HEK293 (cell line): Measurements from ENCODE around the gene KIF19.

Source experiments
- CTCF ChIA-PET: fragments of 350-600 bp; formaldehyde crosslinking; extraction: SDS; loops from one replicate; lab custom pipeline; 2021; ENCODE audit warnings: antibody characterized with exemption; lab: Yijun Ruan, JAX
- POLR2A ChIA-PET: fragments of 300-600 bp; formaldehyde crosslinking; extraction: SDS; loops from one replicate; lab custom pipeline; 2020; ENCODE audit warnings: antibody characterized with exemption, inconsistent platforms; lab: Yijun Ruan, JAX
- H3K27ac ChIP-seq: fragments of 200-500 bp; sonication (Bioruptor generic); 2 replicates; pipeline ENCODE4 v1.5.1; 2014; ENCODE audit warnings: low read depth, low read length, control low read depth, inconsistent platforms; ENCODE audit errors: extremely low read depth
- H3K36me3 ChIP-seq, 2 experiments: fragments of 200-500 bp in 1 of 2; sonication (Bioruptor generic) in 1 of 2; 1 replicate in 1 of 2; 2 replicates in 1 of 2; pipeline ENCODE4 v1.5.1; 2014 to 2017; ENCODE audit warnings: inconsistent platforms in 2 of 2, low read length in 2 of 2; ENCODE audit not compliant: control insufficient read depth in 2 of 2, insufficient read depth in 1 of 2
- H3K4me1 ChIP-seq: fragments of 200-500 bp; sonication (Bioruptor generic); 2 replicates; pipeline ENCODE4 v1.5.1; 2014; ENCODE audit warnings: mild to moderate bottlenecking, low read length, inconsistent platforms; ENCODE audit not compliant: control insufficient read depth, insufficient read depth
- H3K4me3 ChIP-seq: 2 replicates; pipeline ENCODE4 v1.5.1; 2011; ENCODE audit warnings: low read depth, mild to moderate bottlenecking, control low read depth, low read length, moderate library complexity
- H3K9me3 ChIP-seq: fragments of 200-500 bp; sonication (Bioruptor generic); 2 replicates; pipeline ENCODE4 v1.5.1; 2014; ENCODE audit warnings: low read depth, low read length, inconsistent platforms; ENCODE audit not compliant: control insufficient read depth, insufficient read depth
- GLIS2 ChIP-seq: fragments of 450-650 bp; formaldehyde crosslinking; IDR thresholded peaks from 2 replicates; pipeline ENCODE4 v1.5.1; 2016; ENCODE audit warnings: missing biosample characterization, missing genetic modification characterization
- PRDM10 ChIP-seq: fragments of 450-650 bp; formaldehyde crosslinking; IDR thresholded peaks from 2 replicates; pipeline ENCODE4 v1.5.1; 2016; ENCODE audit warnings: missing biosample characterization, missing genetic modification characterization
- SP2 ChIP-seq: fragments of 450-650 bp; formaldehyde crosslinking; IDR thresholded peaks from 2 replicates; pipeline ENCODE4 v1.5.1; 2016; ENCODE audit warnings: missing biosample characterization, missing genetic modification characterization
- ZBTB17 ChIP-seq: fragments of 450-650 bp; formaldehyde crosslinking; IDR thresholded peaks from 2 replicates; pipeline ENCODE4 v1.5.1; 2016; ENCODE audit warnings: missing biosample characterization, missing genetic modification characterization
- ZBTB44 ChIP-seq: fragments of 450-650 bp; IDR thresholded peaks from 2 replicates; pipeline ENCODE4 v1.5.1; 2018; ENCODE audit warnings: missing biosample characterization, mild to moderate bottlenecking, missing genetic modification characterization
- ZBTB48 ChIP-seq: fragments of 450-650 bp; formaldehyde crosslinking; IDR thresholded peaks from 2 replicates; pipeline ENCODE4 v1.5.1; 2016; ENCODE audit warnings: missing biosample characterization, missing genetic modification characterization
- ZEB2 ChIP-seq: fragments of 450-650 bp; formaldehyde crosslinking; IDR thresholded peaks from 2 replicates; pipeline ENCODE4 v1.5.1; 2016; ENCODE audit warnings: missing biosample characterization, missing genetic modification characterization
- ZNF112 ChIP-seq: fragments of 450-650 bp; formaldehyde crosslinking; IDR thresholded peaks from 2 replicates; pipeline ENCODE4 v1.5.0; 2017; ENCODE audit warnings: missing biosample characterization, missing genetic modification characterization
- ZNF148 ChIP-seq: fragments of 450-650 bp; formaldehyde crosslinking; IDR thresholded peaks from 2 replicates; pipeline ENCODE4 v1.5.0; 2017; ENCODE audit warnings: missing biosample characterization, missing genetic modification characterization, borderline replicate concordance
- ZNF23 ChIP-seq: fragments of 450-650 bp; formaldehyde crosslinking; IDR thresholded peaks from 2 replicates; pipeline ENCODE4 v1.5.1; 2016; ENCODE audit warnings: missing biosample characterization, missing genetic modification characterization, borderline replicate concordance
- ZNF239 ChIP-seq: fragments of 450-650 bp; formaldehyde crosslinking; IDR thresholded peaks from 2 replicates; pipeline ENCODE4 v1.5.1; 2016; ENCODE audit warnings: missing biosample characterization, missing genetic modification characterization
- ZNF37A ChIP-seq: fragments of 450-650 bp; IDR thresholded peaks from 2 replicates; pipeline ENCODE4 v1.5.1; 2018; ENCODE audit warnings: missing biosample characterization, missing genetic modification characterization
- ZNF585B ChIP-seq: fragments of 450-650 bp; formaldehyde crosslinking; IDR thresholded peaks from 2 replicates; pipeline ENCODE4 v1.5.1; 2016; ENCODE audit warnings: missing biosample characterization, missing genetic modification characterization
- ZNF623 ChIP-seq: fragments of 450-650 bp; formaldehyde crosslinking; IDR thresholded peaks from 2 replicates; pipeline ENCODE4 v1.5.1; 2016; ENCODE audit warnings: missing biosample characterization, missing genetic modification characterization
- ZNF701 ChIP-seq: fragments of 450-650 bp; formaldehyde crosslinking; IDR thresholded peaks from 2 replicates; pipeline ENCODE4 v1.5.1; 2016; ENCODE audit warnings: missing biosample characterization, missing genetic modification characterization
- ZNF76 ChIP-seq: fragments of 450-650 bp; formaldehyde crosslinking; IDR thresholded peaks from 2 replicates; pipeline ENCODE4; 2016; ENCODE audit warnings: low read depth, missing biosample characterization, missing genetic modification characterization, borderline replicate concordance
- ZNF843 ChIP-seq: fragments of 450-650 bp; formaldehyde crosslinking; IDR thresholded peaks from 2 replicates; pipeline ENCODE4 v1.5.1; 2016; ENCODE audit warnings: missing biosample characterization, missing genetic modification characterization
- ZSCAN23 ChIP-seq: fragments of 450-650 bp; formaldehyde crosslinking; IDR thresholded peaks from 2 replicates; pipeline ENCODE4 v1.5.1; 2016; ENCODE audit warnings: missing biosample characterization, missing genetic modification characterization

Gene KIF19

GRCh38 chr17:74290340-74290739 lies 35.7 kb upstream of the KIF19 start:
- H3K9me3 ChIP-seq = no peaks in the 10 kb centered on the region
- ChIA-PET CTCF (interaction anchor here (0.6 to 1.0 kb wide), 3 partner anchors 8 to 1458 kb away, joined by 3 to 4 read pairs (median 3); no protein-coding TSS in a partner anchor), POLR2A (no interaction called here)
- H3K27ac ChIP-seq = no peak overlapping the region
- H3K4me1 ChIP-seq = no peaks in the 10 kb centered on the region
- no peaks in the 10 kb centered on the region for H3K36me3 ChIP-seq
- TF ChIP-seq ZNF623 (tag by site-specific recombination) = no peak
- no peak for TF ChIP-seq ZNF76 (tag by site-specific recombination)
- TF ChIP-seq ZBTB44 (tag by site-specific recombination) = no peak
- TF ChIP-seq ZSCAN23 = no peak
- no peak for TF ChIP-seq ZNF37A (tag by site-specific recombination)
- no peak for TF ChIP-seq ZNF585B (tag by site-specific recombination)
- TF ChIP-seq ZBTB48 (tag by site-specific recombination) = no peak
- no peak for TF ChIP-seq ZNF112 (tag by site-specific recombination)
- no peak for TF ChIP-seq ZNF148
- no peak for TF ChIP-seq SP2 (tag by site-specific recombination)
- no peak for TF ChIP-seq ZEB2 (tag by site-specific recombination)
- no peak for TF ChIP-seq GLIS2 (tag by site-specific recombination)
- TF ChIP-seq ZBTB17 = no peak
- TF ChIP-seq ZNF843 = no peak
- TF ChIP-seq ZNF701 (tag by site-specific recombination) = no peak
- TF ChIP-seq, all 188 proteins: peak for 0
- H3K4me3 ChIP-seq = no peak overlapping the region

GRCh38 chr17:74292495-74292894 lies 33.5 kb upstream of the KIF19 start:
- no peaks in the 10 kb centered on the region for H3K36me3 ChIP-seq
- CTCF ChIA-PET = interaction anchor here (0.6 to 1.9 kb wide), 5 partner anchors 8 to 469 kb away, joined by 3 to 10 read pairs (median 4); no protein-coding TSS in a partner anchor
- TF ChIP-seq ZNF23 (tag by site-specific recombination) = no peak
- peak; percentile 89 for TF ChIP-seq PRDM10
- TF ChIP-seq ZNF239 (tag by site-specific recombination) = no peak
- H3K9me3 ChIP-seq = no peaks in the 10 kb centered on the region
- no peak overlapping the region for H3K27ac ChIP-seq
- POLR2A ChIA-PET = no interaction called here
- H3K4me3 ChIP-seq = no peak overlapping the region
- no peaks in the 10 kb centered on the region for H3K4me1 ChIP-seq
